Heart right ventricle (tissue), 16 donors: ENCODE measurements around the gene DYRK1A. TPM values are rescaled to one million over a fixed set of nuclear protein-coding genes. Genes with fewer than 3 reads are reported as not detected.

Experiments
- ATAC-seq, 8 donors: fragments of 200-7000 bp; cut with Tn5 transposase; one replicate each; pipeline ENCODE4 v1.9.1; 2020; ENCODE audit warnings: mild to moderate bottlenecking in 8 of 8, moderate library complexity in 8 of 8, moderate number of reproducible peaks in 1 of 8
- DNase-seq, 2 donors: peaks; one replicate each; pipeline ENCODE4 v3.0.0-alpha.2; 2020
- H3K27ac ChIP-seq, 10 donors: fragments of 200-600 bp; sonication (generic) in 2 of 10; one replicate each; pipeline versions ENCODE4 v1.5.0 to v1.8.0; 2020 to 2022; ENCODE audit warnings: mild to moderate bottlenecking in 3 of 10
- H3K27me3 ChIP-seq, 7 donors: fragments of 200-600 bp; one replicate each; pipeline ENCODE4 v1.8.0; 2021 to 2022; ENCODE audit warnings: mild to moderate bottlenecking in 2 of 7
- H3K36me3 ChIP-seq, 9 donors: fragments of 200-600 bp; sonication (generic) in 1 of 9; one replicate each; pipeline versions ENCODE4 v1.5.0 to v1.8.0; 2020 to 2022; ENCODE audit warnings: mild to moderate bottlenecking in 2 of 9
- H3K4me1 ChIP-seq, 9 donors: fragments of 200-600 bp; sonication (generic) in 1 of 9; one replicate each; pipeline versions ENCODE4 v1.5.0 to v1.8.0; 2020 to 2022; ENCODE audit warnings: mild to moderate bottlenecking in 4 of 9
- H3K4me3 ChIP-seq, 10 donors: fragments of 200-600 bp; sonication (generic) in 2 of 10; one replicate each; pipeline versions ENCODE4 v1.5.0 to v1.8.0; 2020 to 2022; ENCODE audit warnings: mild to moderate bottlenecking in 7 of 10, moderate library complexity in 2 of 10
- H3K9me3 ChIP-seq, 11 donors: fragments of 200-600 bp in 10 of 11; sonication (generic) in 2 of 11; one replicate each; pipeline versions ENCODE4 v1.5.0 to v1.8.0; 2013 to 2022; ENCODE audit warnings: mild to moderate bottlenecking in 2 of 11, control low read depth in 1 of 11, moderate library complexity in 1 of 11
- CTCF ChIP-seq, 9 donors: fragments of 200-600 bp; sonication (generic) in 2 of 9; IDR thresholded peaks; one replicate each; pipeline versions ENCODE4 v1.5.0 to v1.8.0; 2021 to 2022; ENCODE audit warnings: antibody characterized with exemption in 9 of 9, mild to moderate bottlenecking in 5 of 9, moderate library complexity in 1 of 9
- WGBS, 2 donors: extraction: QIAGEN DNeasy Blood & Tissue Kit; methylation state at CpG; one replicate each; pipeline ENCODE4 v1.1.7; 2013; ENCODE audit warnings: inconsistent platforms in 1 of 2; 5-methylcytosine and 5-hydroxymethylcytosine counted together
- intact Hi-C, 10 donors: fragments of 100-400 bp; cut with DNase I; formaldehyde crosslinking; loops; one replicate each; pipeline versions ENCODE4 v1.11.1 to v1.14.2; 2022
- polyA plus RNA-seq, 2 donors: library from polyadenylated mRNA; stranded (reverse); fragments of 200-250 nt; gene quantifications; one replicate each; pipeline ENCODE4 v1.2.3, GENCODE V29; 2013
- total RNA-seq, 10 donors: library from RNA; stranded (reverse); fragmentation: NEBNext Ultra II Directional in 3 of 10; extraction: Animal tissue kit (Norgen Biotek cat#: 25700) in 3 of 10; gene quantifications; one replicate each; pipeline versions ENCODE4 v1.2.1 to v1.2.4, GENCODE V29; 2021 to 2023
- donor health status: Arrhythmogenic right ventricular cardiomyopathy.
- donor health status: ischemic (EF 13 %, LVEDD 7.1; RV severe dilation, severe dysfunction).
- donor health status: healthy with polysubstance abuse.
- donor health status: DM: no; HTN: yes; CAD: no.
- donor health status: DM: no; HTN: no; CAD: no.
- donor health status: ischemic (EF 25% LVEDD 6.9; RV normal size, moderate dysfunction).
- donor health status: ischemic (EF 25% LVEDD 5.7; RV mildly dilated, moderate dysfunction).
- donor health status: healthy.
- donor health status: DM: yes; HTN: yes; CAD: no.
- donor health status: Ischemic cardiomyopathy.
- donor health status: ischemic (EF 35%, LVEDD 5.7; RV mildly dilated, moderate dysfunction).
- donor health status: nonischemic (EF 11% LVEDD 7.7; RV severe dilation, severe dysfunction).
- donor health status: DM: yes; HTN: yes; CAD: no.
- donor health status: PGD.
- donor health status: ischemic (EF 29% LVEDD 5.4; RV normal size, mild dysfunction).
- donor health status: nonischemic (EF 23%, LVEDD 6.1; RV moderate dilation, normal function).

DYRK1A gene
- total and polyA plus RNA-seq, 12 donors, result 24.7 to 94.2 (median 73.2) TPM

- Histone ChIP-seq H3K4me3 (no peak overlapping the region), H3K9me3 (no peaks in the 10 kb centered on the region), H3K27me3 (no peaks in the 10 kb centered on the region), H3K36me3 (no peaks in the 10 kb centered on the region), H3K27ac (no peak overlapping the region), H3K4me1 (no peaks in the 10 kb centered on the region)
- DNase-seq, result no peak
- no peak for ATAC-seq
- intact Hi-C loops, result loop anchor here in 4 of 10 donors (5.0 to 10.0 kb wide), 3 partner anchors 57 to 67 kb away; partner anchors contain the start of gene VPS26C (in 2 of the 4)
- TF ChIP-seq CTCF (IDR thresholded peaks at IDR 0.05), result no peak
- 83 to 85% methylated on average over 4 of the region's 4 CpGs for WGBS, 2 donors
Measured at GRCh38 chr21:37331411-37331810, 35.2 kb upstream of the DYRK1A start.

GRCh38 chr21:37335053-37335452 lies 31.5 kb upstream of the DYRK1A start:
- DNase-seq (no peak), ATAC-seq (no peak)
- no peak overlapping the region for H3K4me3 ChIP-seq
- no peaks in the 10 kb centered on the region for H3K36me3 ChIP-seq
- intact Hi-C loops, result loop anchor here in 4 of 10 donors (5.0 to 10.0 kb wide), 3 partner anchors 60 to 70 kb away; partner anchors contain the start of gene VPS26C (in 2 of the 4)
- H3K4me1 ChIP-seq, result peaks cover 0 to 26% (median 16%) of the 10 kb centered on the region in 9 donors
- WGBS, 2 donors, result 86 to 88% methylated on average over 5 of the region's 5 CpGs
- no peaks in the 10 kb centered on the region for H3K9me3 ChIP-seq
- H3K27ac ChIP-seq, result no peak overlapping the region
- TF ChIP-seq CTCF (IDR thresholded peaks at IDR 0.05), result no peak
- H3K27me3 ChIP-seq, result no peaks in the 10 kb centered on the region

- Histone ChIP-seq H3K36me3 (no peaks in the 10 kb centered on the region), H3K4me1 (peaks cover 0 to 29% (median 16%) of the 10 kb centered on the region in 9 donors), H3K9me3 (peaks cover 0 to 4% (median 0%) of the 10 kb centered on the region in 11 donors), H3K27ac (peak overlapping the region in 1 of 10 donors; percentile 78), H3K4me3 (no peak overlapping the region), H3K27me3 (no peaks in the 10 kb centered on the region)
- TF ChIP-seq CTCF (IDR thresholded peaks at IDR 0.05), result no peak
- DNase-seq, result no peak
- no peak for ATAC-seq
- intact Hi-C loops, result loop anchor here in 4 of 10 donors (5.0 to 10.0 kb wide), 3 partner anchors 62 to 72 kb away; partner anchors contain the start of gene VPS26C (in 2 of the 4)
- whole genome bisulfite sequencing, 2 donors, result 97 to 100% methylated on average over 4 of the region's 4 CpGs
Measured at GRCh38 chr21:37337179-37337578, 29.4 kb upstream of the DYRK1A start.

- DNase-seq, result no peak
- H3K27ac ChIP-seq, result peak overlapping the region; percentile 74 to 88 (median 81)
- WGBS, 2 donors, result 95 to 100% methylated on average over 2 of the region's 2 CpGs
- H3K27me3 ChIP-seq, result no peaks in the 10 kb centered on the region
- no peak for ATAC-seq
- no peak overlapping the region for H3K4me3 ChIP-seq
- peaks cover 0 to 29% (median 16%) of the 10 kb centered on the region in 9 donors for H3K4me1 ChIP-seq
- intact Hi-C loops, result loop anchor here in 4 of 10 donors (5.0 to 10.0 kb wide), 3 partner anchors 63 to 73 kb away; partner anchors contain the start of gene VPS26C (in 2 of the 4)
- TF ChIP-seq CTCF (IDR thresholded peaks at IDR 0.05), result no peak
- H3K9me3 ChIP-seq, result peaks cover 0 to 5% (median 0%) of the 10 kb centered on the region in 11 donors
- H3K36me3 ChIP-seq, result no peaks in the 10 kb centered on the region
Measured at GRCh38 chr21:37337831-37338230, 28.7 kb upstream of the DYRK1A start.
